BLaER1 treated with 17β-estradiol and CSF1 and Interleukin-3, amounts not matched to agents 10 nM and 100 nM (cell line): Measurements from ENCODE around the gene PNRC2.
"Not testable (repeated sequence)": the region's sequence is repeated elsewhere in the genome, so short reads cannot be mapped to it uniquely, and the experiment has no call there.

Experiments used
- H3K27ac ChIP-seq, 11 experiments: shearing (Covaris generic); formaldehyde crosslinking; 2 replicates each; pipeline ENCODE4 v1.8.1; 2022
- H3K27me3 ChIP-seq, 11 experiments: shearing (Covaris generic); formaldehyde crosslinking; 2 replicates each; pipeline ENCODE4 v1.8.1; 2022
- H3K36me3 ChIP-seq, 11 experiments: shearing (Covaris generic); formaldehyde crosslinking; 2 replicates each; pipeline ENCODE4 v1.8.1; 2022
- H3K4me1 ChIP-seq, 10 experiments: shearing (Covaris generic); formaldehyde crosslinking; 2 replicates each; pipeline ENCODE4 v1.8.1; 2022
- H3K4me2 ChIP-seq, 11 experiments: shearing (Covaris generic); formaldehyde crosslinking; 2 replicates each; pipeline ENCODE4 v1.8.1; 2022
- H3K4me3 ChIP-seq, 10 experiments: shearing (Covaris generic); formaldehyde crosslinking; 2 replicates each; pipeline ENCODE4 v1.8.1; 2022
- H3K9ac ChIP-seq, 11 experiments: shearing (Covaris generic); formaldehyde crosslinking; 2 replicates each; pipeline ENCODE4 v1.8.1; 2022
- H3K9me3 ChIP-seq, 11 experiments: shearing (Covaris generic); formaldehyde crosslinking; replicated peaks in 1 of 11; 2 replicates each; pipeline ENCODE4 v1.8.1; 2022
- H4K20me1 ChIP-seq, 11 experiments: shearing (Covaris generic); formaldehyde crosslinking; 2 replicates each; pipeline ENCODE4 v1.8.1; 2022
- Cebpa-rat ChIP-seq, 11 experiments: shearing (Covaris generic); IDR thresholded peaks; 2 replicates each; pipeline ENCODE4 v1.8.1; 2022

The PNRC2 gene

GRCh38 chr1:24009406-24009805 lies 49.8 kb downstream of the PNRC2 start:
- Histone ChIP-seq H3K4me2 (no peak overlapping the region), H3K9ac (no peak overlapping the region), H3K27me3 (no peaks in the 10 kb centered on the region), H3K4me3 (no peak overlapping the region), H3K27ac (no peak overlapping the region), H4K20me1 (no peaks in the 10 kb centered on the region), H3K36me3 (no peaks in the 10 kb centered on the region), H3K9me3 (peaks cover 3 to 14% (median 11%) of the 10 kb centered on the region in 11 experiments; a peak in 12 of 22 replicates), H3K4me1 (peaks cover 12 to 49% (median 33%) of the 10 kb centered on the region in 10 experiments)
- TF ChIP-seq Cebpa-rat (IDR thresholded peaks at IDR 0.05) = no peak

- no peaks in the 10 kb centered on the region for H3K27me3 ChIP-seq
- no peak for TF ChIP-seq Cebpa-rat (IDR thresholded peaks at IDR 0.05)
- H3K36me3 ChIP-seq = no peaks in the 10 kb centered on the region
- H3K9me3 ChIP-seq = peaks cover 3 to 14% (median 11%) of the 10 kb centered on the region in 11 experiments; a peak in 12 of 22 replicates
- peaks cover 12 to 47% (median 32%) of the 10 kb centered on the region in 10 experiments for H3K4me1 ChIP-seq
- H3K9ac ChIP-seq = no peak overlapping the region
- no peaks in the 10 kb centered on the region for H4K20me1 ChIP-seq
- H3K4me3 ChIP-seq = no peak overlapping the region
- H3K4me2 ChIP-seq = peak overlapping the region in 6 of 11 experiments; percentile 11 to 85 (median 58); a peak in 5 of 22 replicates
- H3K27ac ChIP-seq = no peak overlapping the region
Measured at GRCh38 chr1:24010650-24011049, 51.0 kb downstream of the PNRC2 start.

- not testable (repeated sequence) for H3K9me3 ChIP-seq, H3K27me3 ChIP-seq, H3K4me3 ChIP-seq, H3K9ac ChIP-seq, H3K36me3 ChIP-seq, H4K20me1 ChIP-seq
- Histone ChIP-seq H3K4me1 (peaks cover 12 to 51% (median 32%) of the 10 kb centered on the region in 10 experiments), H3K27ac (peak overlapping the region in 4 of 11 experiments; percentile 15 to 56 (median 19); a peak in 4 of 22 replicates), H3K4me2 (peak overlapping the region; percentile 40 to 85 (median 82); a peak in 20 of 22 replicates)
Measured at GRCh38 chr1:24012878-24013277, 53.2 kb downstream of the PNRC2 start.
